Inferior parietal cortex (tissue), 1 donor: ENCODE results near the gene UBXN11.

Source experiments
- DNase-seq: peaks from one replicate; pipeline ENCODE4 v3.0.0-alpha.2; 2016; ENCODE audit errors: extremely low spot score

UBXN11 gene

DNA sequence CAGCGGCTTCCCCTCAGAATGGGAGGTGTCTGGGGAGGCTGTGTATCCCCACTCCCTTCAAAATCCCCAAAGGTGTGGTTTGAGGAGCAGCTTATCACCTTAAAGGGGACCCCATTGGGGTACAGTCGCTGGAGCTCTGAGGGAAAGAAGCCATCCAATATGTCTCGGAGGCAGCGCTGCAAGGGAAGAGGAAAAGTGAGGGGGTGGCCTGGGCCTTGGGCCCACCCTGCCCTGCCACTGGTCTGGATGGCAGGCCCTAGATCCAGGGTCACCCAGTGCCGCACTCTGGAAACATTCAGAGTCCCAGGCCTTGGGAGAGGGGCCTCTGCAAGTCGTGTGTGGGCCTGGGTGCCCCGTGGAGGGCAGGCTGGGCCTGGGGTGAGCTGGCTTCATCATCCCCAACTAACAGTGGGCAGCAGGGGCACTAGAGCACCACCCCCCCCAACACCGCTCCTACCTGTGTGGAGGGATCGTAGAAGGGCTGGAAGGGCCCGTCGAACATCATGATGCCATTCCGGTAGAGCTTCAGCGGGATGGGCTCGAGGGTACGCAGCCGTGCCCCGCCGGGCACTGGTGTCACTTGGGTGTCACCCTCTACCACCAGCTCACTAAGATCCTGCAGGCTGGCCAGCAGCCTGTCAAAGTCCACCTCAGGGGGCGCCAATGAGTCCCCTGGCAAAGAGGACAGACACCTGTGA lies 20.9 kb downstream of the UBXN11 start:
- no peak for DNase-seq

DNA sequence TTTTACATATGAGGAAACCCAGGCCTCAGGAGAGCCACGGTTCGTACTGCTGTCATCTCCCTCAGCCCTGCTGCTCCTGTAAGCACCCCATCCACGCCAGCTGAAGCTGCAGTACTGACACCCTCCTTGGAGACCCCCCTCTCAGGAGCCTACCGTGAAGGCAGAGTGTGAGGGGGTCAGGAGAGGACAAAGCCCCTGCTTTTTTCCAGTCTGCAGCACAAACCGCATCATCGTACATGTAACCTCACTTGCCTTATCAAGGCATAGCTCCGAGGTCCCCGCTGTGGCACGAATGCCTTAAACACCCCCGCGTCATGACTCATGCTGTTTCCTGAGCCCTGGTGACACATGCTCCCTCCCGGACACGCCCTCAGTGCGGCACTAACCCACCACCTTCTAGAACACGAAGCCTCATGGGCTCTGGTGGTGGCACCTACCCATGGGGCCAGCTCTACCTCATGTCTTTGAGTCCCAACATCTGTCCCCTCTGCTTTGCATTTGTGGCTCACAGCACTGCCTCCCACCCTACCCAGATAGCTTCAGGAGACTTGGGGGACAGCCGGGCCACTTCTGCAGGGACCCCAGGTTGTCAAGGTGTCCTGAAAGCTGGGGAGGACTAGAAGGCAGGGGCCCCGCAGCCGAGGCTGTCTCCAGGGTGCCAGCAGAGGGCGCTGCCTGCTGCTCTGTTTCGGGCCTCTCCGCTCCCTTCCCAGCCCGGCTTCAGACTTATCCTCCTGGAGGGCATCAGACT lies 21.7 kb downstream of the UBXN11 start:
- peak; percentile 66 for DNase-seq

DNA sequence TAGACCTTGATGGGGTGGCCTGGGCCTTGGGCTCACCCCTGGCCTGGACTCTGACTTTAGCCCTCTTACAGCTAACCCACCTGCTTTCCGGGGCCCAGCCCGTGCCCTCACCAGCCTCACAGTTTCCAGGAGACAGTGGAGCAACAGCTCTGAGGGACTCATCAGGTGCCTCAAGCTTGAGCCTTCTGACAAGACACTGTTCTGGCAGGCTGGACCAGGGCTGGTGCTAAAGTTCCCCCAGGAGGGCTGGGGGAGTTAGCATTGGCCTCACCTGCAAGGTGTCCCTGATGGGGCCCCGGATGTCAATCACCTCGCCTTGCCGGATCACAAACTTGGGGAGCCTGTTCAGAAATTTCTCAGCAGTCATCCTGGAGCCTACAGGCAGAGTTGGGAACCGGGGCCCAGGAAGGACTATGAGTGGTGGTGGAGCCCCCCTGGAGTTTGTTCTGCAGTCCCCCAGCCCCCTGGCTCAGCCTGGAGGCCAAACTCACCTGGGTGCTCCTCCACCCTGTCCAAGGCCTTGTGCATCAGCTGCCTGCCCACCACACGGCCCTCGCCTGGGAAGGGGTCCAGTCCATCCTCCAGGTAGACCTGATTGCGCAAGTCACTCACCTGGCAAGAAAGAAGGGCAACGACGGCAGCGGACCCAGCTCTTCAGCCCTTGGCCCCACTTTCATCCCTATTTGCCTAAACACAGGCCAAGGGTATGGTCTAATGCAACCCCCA lies 22.4 kb downstream of the UBXN11 start:
- DNase-seq, result no peak

DNA sequence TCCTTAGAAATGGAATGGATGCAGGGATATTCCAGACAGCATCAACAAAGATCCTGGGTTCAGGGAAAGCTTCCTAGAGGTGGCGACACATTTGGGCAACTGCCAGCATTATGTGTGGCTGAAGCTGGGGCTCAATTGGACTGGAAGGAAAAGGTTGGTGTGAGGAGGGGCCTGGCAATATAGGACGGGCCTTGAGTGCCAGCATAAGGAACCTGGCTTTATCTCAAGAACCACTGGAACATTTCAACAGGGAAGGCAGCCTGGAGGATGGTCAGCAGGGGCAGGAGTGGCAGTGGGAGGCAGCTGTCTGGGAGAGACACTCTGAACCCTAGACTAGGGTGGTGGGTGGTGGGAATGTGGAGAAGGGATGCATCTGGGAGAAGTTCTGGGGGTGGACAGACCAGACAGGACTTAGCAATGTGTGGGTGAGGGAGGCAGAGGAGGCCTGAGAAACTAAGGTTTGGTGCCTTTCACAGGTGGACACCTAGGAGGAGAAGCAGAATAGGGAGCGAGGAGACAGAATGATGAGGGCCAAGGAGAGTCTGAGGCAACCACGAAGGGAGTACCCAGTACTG lies 23.1 kb downstream of the UBXN11 start:
- DNase-seq, result no peak

DNA sequence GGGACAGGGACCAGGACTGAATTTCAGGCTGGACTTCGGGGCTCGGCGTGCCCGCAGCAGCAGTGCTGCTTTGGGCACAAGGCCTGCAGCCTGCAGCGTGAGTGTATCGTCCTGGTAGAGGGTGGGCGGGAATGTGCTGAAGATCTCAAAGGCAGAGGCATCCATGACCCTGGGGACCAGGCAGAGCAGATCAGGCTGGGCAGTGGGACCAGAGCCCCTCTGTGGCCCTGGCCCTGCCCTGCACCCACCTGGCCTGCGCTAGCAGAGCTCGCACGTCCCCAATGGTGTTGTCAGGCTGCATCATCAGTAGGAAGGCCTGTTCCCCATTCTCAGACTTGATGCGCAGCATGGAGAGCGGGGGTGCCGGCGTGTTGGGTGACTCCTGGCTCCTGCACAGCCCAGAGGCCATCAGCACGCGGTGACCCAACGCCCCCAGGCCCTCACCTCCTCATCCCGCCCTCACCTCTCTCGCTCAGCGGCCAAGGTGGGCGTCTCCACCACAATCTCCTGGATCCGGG lies 24.0 kb downstream of the UBXN11 start:
- DNase-seq, result no peak

DNA sequence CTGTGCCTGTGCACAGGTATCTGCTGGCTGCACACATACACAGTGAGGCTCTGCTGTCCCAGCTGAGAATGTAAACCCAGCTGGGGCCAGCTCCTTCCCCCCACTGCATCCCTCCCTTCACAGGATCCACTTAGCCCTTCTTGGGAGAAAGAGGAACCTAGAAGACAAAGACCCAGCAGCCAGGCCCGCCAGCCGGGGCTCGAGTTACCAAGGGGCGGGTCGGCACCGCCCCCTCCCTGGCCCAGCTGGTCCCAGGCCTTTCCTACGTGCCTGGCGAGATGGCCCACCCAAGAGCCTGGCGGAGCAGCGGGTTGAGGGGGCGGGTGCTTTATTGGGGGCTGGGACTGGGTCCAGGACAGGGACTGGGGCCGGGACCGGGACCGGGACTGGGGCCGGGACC lies 24.5 kb downstream of the UBXN11 start:
- DNase-seq, result no peak

DNA sequence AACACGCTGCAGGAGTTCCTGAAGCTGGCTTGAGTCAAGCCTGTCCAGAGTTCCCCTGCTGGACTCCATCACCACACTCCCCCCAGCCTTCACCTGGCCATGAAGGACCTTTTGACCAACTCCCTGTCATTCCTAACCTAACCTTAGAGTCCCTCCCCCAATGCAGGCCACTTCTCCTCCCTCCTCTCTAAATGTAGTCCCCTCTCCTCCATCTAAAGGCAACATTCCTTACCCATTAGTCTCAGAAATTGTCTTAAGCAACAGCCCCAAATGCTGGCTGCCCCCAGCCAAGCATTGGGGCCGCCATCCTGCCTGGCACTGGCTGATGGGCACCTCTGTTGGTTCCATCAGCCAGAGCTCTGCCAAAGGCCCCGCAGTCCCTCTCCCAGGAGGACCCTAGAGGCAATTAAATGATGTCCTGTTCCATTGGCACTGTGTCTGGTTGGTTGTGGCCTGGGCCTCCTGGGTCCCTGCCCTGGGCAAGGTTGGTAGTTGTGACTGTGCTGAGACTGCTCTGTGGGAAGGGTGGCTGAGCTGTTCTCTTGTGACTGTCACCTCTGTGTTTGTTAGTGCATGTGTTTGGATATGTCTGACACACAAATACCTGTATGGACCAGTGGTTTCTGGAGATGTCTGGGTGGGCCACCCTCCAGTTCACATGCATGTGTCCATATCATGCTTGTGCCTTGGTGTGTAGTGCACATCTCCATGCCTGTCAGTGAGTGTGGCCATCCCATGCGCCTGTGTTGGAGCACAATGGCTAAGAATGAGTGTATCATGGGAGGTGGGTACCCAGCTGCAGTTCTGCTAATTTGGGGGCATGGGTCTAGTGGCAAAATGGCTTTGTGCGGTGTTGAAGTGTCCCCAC lies 25.1 kb downstream of the UBXN11 start:
- DNase-seq, result no peak

DNA sequence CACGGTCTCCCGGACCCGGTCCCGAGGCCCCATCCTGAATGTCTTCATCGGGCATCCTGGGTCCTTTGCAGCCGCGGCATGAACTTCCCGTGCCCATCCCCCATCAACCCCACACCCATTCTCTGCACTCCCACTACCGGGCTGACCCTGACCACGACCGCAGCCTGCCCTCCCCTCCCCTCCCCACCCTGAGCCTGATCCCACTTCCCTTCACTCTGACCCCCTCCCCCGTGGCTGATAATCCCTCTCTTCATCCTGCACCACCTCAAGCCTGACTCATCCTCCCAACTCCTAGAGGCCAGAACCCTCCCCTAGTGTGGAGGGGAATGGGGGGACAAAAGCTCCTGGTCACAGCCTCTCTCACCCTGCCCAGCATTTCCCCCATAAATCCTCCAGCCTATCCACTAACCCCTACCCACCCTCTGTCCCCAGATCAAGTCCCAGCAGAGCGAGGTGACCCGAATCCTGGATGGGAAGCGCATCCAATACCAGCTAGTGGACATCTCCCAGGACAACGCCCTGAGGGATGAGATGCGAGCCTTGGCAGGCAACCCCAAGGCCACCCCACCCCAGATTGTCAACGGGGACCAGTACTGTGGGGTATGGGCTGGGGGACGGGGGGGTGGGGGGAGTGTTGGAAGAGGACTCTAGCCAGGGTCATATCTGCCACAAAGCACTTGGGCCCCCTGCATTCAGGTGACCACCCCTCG lies 25.9 kb downstream of the UBXN11 start:
- DNase-seq, result no peak

DNA sequence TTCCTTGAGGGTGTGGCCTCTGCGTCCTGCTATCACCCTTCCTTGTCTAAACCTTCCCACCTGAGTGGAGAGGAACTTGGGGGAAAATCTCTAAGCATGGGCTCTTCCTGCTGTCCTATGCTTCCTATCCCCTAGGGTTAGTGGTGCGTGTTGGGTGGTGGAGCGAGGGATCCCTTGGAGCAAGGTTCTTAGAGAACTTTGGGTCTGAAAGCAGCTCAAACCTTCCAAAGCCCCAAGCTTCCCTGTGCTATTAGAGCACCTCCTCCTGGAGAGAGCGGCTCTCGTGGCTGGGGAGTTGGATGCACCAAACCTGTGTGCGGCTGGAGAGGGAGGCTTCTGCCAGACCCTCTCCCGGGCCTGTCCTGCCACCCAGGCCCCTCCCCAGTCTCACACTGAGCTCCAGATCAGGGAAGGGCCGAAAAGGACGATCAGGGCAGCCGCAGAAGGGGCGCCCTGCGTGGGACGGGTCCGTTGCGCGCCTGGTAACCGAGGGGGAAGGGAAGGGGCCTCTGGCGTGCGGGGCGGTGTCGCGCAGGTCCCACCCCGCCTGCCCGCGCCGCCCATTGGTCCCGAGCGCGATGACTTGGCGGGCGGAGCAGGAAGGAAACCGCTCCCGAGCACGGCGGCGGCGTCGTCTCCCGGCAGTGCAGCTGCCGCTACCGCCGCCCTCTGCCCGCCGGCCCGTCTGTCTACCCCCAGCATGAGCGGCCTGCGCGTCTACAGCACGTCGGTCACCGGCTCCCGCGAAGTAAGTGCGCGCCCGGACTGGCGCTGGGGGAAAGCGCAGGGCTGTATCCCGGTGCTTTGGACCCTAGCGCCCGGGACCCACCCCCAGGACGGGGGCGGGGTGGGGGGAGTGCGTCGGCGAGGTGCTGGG lies 26.7 kb downstream of the UBXN11 start, which contains the start of gene SH3BGRL3:
Gene SH3BGRL3 (plus strand): TSS at position 631 of the 877 bp plus-strand sequence. CDS start 70 bp downstream, at position 701.
- peak; percentile 79 for DNase-seq

DNA sequence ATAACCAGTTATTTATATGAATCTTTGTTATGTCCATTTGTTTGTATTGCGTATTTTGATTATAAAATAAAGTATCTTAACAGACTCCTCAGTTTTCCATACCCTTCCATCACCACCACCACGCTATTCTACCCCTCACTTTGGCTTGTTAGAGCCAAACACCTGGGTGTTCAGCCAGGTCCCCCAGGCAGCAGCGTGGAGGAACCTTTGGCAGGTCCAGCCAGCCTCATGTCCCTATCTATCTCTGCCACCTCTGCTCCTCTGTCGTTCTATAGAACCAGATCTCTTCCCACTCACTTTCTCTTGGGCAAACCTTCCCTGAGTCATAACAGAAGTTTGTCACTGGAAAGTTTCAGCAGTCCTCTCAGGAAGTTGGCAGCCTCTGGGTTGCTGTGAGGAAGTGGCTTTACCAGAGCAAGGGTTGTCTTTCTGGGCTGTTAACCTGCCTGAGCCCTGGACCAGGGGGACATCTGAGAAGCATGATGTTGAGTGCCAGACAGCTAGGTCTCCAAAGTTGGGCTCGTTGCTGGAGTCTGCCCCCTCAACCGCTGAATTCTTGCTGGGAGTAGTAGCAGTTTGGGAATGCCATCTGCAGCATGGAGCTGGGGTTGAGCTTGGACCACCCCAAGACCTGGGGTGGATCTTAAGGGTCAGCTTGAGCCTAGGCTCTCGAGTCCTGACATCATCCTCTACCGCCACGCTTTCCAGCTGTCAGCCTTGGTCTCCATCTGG lies 27.5 kb downstream of the UBXN11 start:
- no peak for DNase-seq

DNA sequence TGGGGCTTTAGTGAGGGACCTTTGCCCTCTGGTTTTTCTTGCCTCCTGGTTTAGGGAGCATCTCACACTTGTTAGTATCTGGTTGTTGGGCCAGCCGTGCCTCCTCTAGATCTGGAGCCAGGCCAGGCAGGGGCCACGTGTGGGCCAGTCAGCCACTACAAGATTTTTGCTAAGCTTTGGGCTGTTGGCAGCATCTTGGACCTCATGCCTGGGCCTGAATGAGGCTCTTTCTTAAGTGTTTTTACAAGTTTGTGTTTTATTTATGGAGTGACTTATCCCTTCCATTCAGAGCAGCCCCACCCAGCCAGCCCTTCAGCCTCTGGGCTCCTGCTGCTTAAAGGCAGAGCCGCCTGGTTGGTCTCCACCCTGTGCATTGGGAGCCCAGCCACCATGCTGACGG lies 28.1 kb downstream of the UBXN11 start:
- DNase-seq, result no peak

DNA sequence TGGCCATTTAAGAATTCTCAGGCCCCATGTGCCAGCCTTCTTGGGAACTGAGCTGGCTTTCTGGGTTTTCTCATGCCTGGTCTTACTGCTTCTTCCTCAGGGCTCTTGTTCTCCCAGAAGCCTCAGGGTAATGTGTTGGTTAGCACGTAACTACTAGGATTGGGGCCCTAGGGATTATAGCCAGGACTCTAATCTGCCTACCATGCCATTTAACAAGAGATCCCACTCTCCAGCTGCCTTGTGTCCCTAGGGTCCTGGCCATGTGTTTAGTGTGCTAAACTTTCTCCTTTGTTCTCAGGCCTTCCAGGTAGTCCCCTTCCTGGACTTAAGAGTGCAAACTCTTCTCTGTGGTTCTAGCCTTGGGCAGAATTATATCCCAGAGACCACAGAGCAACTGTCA lies 28.7 kb downstream of the UBXN11 start:
- DNase-seq, result no peak

DNA sequence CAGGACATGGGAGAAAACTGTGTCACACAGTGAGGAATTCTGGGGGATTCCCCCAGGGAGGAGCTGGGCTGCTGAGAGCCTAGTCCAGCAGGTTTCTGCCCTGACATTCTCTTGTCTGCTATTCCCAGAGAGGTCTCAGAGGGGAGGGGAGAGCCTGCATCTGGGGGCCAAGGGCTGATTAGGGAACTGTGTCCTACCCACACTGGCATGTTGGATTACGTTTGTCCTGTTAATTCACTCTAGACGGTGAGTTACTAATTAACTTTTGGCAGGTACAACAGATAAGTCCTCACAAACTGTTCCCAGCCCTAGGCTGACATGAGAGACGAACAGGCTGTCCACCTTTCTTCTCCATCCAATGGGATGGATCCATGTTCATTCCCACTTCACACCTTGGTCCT lies 29.2 kb downstream of the UBXN11 start:
- no peak for DNase-seq

DNA sequence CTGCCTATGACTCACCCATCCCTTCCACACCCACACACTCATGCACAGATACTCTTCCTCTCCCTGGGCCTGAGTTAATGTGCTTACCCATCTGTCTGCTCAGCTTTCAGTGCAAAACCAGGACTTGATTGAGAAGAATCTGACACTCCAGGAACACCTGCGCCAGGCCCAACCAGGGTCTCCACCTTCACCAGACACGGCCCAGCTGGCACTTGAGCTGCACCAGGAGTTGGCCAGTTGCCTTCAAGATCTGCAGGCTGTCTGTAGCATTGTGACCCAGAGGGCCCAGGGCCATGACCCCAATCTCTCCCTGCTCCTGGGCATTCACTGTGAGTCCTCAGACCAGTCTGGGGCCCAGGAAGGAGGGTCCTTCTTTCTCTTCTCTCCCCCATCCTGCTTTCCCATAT lies 30.0 kb downstream of the UBXN11 start:
- DNase-seq, result no peak

DNA sequence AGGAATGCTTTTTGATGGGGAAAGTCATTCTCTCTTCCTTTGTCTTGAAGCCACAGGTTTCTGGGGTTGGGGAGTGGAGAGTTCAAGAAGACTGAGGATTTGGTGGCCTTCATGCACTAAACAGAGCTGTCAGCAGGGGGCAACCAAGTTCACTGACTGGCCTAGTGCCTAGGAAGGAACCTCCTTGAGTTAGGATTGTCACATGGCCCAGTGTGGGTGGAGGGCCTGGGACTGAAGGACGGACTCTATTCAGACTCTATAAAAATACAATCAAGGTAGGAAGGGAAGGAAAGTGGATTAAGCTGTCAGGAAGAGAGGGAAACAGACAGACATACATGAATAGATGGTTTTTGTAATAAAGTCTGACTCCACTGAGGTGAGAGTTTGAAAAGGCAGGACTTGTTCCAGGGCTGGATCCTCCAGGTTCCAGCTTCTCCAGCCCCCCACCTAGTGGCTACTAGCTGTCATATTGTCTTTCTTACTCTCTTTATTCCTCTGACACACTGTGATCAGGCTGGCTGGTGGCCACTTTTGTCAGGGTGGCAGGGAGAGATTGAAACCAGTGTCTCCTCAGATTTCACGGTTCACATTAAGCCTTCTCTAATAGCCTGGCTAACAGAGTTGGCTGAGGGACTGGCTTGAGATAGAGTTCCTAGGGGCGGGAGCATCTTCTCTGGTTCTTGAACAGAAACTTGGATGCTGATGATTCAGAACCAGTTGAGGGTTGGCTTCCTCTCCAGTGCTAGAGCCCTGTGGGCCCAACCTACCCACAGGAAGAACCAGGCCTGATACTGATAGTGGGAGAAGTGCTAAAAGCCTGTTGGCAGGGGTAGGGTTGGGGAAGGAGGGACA lies 30.6 kb downstream of the UBXN11 start:
- peak; percentile 91 for DNase-seq

DNA sequence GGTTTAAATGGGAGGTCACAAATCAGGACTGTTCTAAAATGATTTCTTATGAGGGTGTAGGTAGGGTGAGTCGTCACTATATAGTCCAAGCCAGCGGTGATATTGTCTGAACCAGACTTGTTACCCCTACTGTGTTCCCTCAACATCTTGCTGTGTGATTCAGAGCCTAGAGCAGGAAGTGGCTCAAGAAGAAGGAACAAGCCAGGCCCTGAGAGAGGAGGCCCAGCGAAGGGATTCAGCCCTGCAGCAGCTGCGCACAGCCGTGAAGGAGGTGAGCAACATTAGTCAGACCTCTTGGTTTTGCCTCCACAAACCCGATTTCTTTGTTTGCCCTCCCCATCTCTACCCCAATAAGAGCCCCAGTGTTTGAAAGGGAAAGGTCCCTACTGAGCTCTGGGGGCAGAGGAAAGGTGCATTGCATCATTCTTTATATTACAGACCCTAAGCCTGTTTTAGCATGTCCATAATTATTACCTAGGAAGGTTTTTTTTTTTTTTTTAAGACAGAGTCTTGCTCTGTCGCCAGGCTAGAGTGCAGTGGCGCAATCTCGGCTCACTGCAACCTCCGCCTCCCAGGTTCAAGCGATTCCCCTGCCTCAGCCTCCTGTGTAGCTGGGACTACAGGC lies 31.5 kb downstream of the UBXN11 start:
- DNase-seq, result no peak

DNA sequence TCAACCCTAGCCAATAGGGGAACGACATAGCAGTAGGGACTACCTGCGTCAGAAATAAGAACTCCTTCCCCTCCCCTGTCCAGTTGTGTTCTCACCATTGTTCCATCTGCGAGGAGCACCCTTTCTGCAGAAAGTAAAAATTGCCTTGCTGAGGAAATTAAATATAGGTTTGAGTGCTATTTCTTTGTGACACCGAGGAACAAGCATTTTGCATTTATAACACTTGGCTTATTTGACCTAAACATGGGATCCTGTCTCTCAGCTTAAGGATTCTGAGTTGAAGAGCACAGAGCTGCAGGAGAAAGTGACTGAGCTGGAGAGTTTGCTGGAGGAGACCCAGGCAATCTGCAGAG lies 37.3 kb downstream of the UBXN11 start:
- no peak for DNase-seq
